GM12872 (cell line): ENCODE measurements around the gene SMIM41.

ENCODE experiments used
- CTCF ChIP-seq: IDR thresholded peaks from 3 replicates; pipeline ENCODE4 v1.5.1; 2011; ENCODE audit warnings: low read depth, mild to moderate bottlenecking, low read length, moderate library complexity; ENCODE audit not compliant: insufficient read depth

Gene SMIM41

GRCh38 chr12:52097045-52097666, 17.7 kb downstream of the SMIM41 start:
- no peak for TF ChIP-seq CTCF

DNA sequence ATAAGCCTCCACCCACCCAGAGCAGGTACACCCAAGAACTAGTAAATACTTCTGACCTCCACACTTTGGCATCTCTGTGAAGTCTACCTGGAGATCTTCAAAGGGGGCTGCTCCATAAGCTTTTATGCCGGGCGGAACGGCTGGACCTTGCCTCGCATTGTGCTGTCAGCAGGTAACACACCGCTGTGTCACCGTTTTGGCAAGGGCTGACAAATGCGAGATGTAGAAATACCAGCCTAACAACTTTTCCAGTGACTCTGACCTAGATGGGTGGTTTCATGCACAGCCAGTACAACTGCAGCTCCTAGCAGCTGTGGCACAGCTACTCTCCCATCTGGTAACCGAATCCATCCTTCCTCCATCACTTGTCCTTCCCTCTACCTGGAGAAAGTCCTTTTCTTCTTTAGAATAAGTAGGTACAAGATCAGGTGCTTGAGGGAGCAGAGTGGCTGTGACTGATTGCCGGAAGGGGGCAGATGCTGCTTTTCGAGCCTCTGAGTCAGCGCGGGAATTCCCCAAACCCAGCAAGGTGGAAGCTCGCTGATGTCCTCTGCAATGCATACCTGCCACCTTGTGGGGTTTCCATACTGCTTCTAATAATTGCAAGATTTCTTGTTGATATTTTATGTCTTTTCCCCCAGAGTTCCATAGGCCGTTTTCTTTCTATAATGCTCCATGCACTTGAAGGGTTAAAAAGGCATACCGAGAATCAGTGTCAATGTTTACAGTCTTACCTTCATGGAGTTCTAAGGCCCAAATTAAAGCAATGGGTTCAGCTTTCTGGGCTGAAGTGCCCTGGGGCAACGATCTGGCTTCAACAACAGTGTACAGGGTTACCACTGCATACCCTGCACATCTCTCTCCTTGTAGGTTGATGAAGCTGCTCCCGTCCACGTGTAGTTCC, 37.0 kb downstream of the SMIM41 start:
- peak; percentile 47; the same call in 2 of the 3 replicates for TF ChIP-seq CTCF

GRCh38 chr12:52119398-52120254, 40.1 kb downstream of the SMIM41 start:
- peak; percentile 90 for TF ChIP-seq CTCF

DNA sequence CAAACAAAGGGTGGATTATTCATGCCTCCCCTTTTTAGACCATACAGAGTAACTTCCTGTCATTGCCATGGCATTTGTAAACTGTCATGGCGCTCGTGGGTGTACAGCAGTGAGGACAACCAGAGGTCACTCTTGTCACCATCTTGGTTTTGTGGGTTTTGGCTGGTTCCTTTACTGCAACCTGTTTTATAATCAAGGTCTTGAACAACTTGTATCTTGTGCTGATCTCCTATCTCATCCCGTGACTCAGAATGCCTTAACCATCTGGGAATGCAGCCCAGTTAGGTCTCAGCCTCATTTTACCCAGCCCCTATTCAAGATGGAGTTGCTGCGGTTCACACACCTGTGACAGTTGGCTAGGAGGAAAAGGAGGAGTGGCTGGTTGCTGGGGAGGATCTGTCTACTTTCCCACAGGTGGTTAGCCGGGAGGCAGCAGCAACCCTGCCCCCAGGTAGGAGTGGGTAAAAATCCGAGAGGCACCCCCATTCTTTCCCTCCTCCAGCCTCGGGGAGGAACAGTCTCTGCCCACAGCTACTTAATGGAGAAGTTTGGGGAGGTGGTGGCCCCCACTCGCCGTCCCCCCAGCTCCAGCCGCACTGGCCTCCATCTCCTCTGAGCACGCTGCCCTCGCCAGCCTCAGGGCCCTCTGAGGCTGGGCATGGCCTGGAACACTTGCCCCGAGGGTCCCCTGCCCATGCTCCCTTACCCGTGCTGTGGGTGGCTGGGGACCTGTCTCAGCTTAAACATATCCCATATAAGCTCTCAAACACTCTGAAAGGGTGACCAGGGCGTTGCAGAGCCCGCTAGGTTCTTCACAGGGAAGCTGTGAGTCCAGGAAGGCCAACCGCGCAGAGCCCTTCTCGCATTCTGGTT, 41.7 kb downstream of the SMIM41 start:
- TF ChIP-seq CTCF: no peak

GRCh38 chr12:52121824-52122539, 42.5 kb downstream of the SMIM41 start:
- peak; percentile 81 for TF ChIP-seq CTCF

DNA sequence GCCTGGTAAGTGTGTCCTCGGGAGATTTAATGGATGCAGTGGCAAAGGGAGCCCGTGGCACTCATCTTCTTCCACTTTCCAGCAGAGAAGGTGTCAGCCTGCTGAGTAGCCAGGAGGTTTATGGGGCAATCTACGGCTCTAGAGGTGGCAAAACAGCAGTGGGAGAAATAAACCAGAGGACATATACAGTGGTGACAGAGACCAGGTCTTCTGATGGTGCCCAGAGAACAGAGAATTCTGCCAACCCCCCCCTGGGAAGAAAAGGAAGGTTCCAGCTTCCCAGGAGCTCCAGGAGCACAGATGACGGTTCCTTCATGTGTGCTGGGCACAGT, 43.0 kb downstream of the SMIM41 start:
- TF ChIP-seq CTCF: no peak
